Naive thymus-derived CD4-positive, alpha-beta T cell (primary cell): Measurements from ENCODE around the gene TRIM41. TPM values are rescaled to one million over a fixed set of nuclear protein-coding genes. Genes with fewer than 3 reads are reported as not detected.
A peak's percentile ranks its signal among the peaks of the same experiment; 100 is the strongest.

ENCODE experiments used
- ATAC-seq: fragments of 150-1000 bp; cut with Tn5 transposase; 2 replicates; pipeline ENCODE4 v1.10.0; 2021; ENCODE audit warnings: mild to moderate bottlenecking, moderate library complexity
- CTCF ChIA-PET: fragments of 350-600 bp; sonication (Branson Sonifier 250); formaldehyde crosslinking; loops from one replicate; lab custom pipeline; 2021; ENCODE audit warnings: antibody characterized with exemption; lab: Charles Lee
- POLR2A ChIA-PET: fragments of 350-600 bp; sonication (Branson Sonifier 250); formaldehyde crosslinking; loops from one replicate; lab custom pipeline; 2021; ENCODE audit warnings: antibody characterized with exemption, inconsistent platforms; lab: Charles Lee
- DNase-seq, 9 donors: peaks; one replicate each; pipeline versions ENCODE4 v3.0.0 to v3.0.0-alpha.2; 2020 to 2022; ENCODE audit warnings: mixed read lengths in 1 of 9
- H3K27ac ChIP-seq: one replicate; pipeline ENCODE4 v1.7.0; 2013; ENCODE audit warnings: mild to moderate bottlenecking, low read depth, low read length, moderate library complexity
- H3K27me3 ChIP-seq, 2 donors: one replicate each; pipeline ENCODE4 v1.7.0; 2013; ENCODE audit warnings: low read length in 2 of 2, mild to moderate bottlenecking in 2 of 2, moderate library complexity in 2 of 2; ENCODE audit not compliant: control insufficient read depth in 2 of 2, insufficient read depth in 2 of 2
- H3K36me3 ChIP-seq, 3 experiments: 1 replicate in 2 of 3; 2 replicates in 1 of 3; pipeline ENCODE4 v1.7.0; 2013; ENCODE audit warnings: low read length in 3 of 3, mild to moderate bottlenecking in 3 of 3, moderate library complexity in 1 of 3; ENCODE audit not compliant: insufficient read depth in 3 of 3, control insufficient read depth in 2 of 3
- H3K4me1 ChIP-seq, 2 donors: one replicate each; pipeline ENCODE4 v1.7.0; 2013; ENCODE audit warnings: low read length in 2 of 2, mild to moderate bottlenecking in 2 of 2, moderate library complexity in 1 of 2; ENCODE audit not compliant: control insufficient read depth in 2 of 2, insufficient read depth in 2 of 2
- H3K4me3 ChIP-seq: 2 replicates; pipeline ENCODE4 v1.7.0; 2013; ENCODE audit warnings: mild to moderate bottlenecking, low read length
- H3K9me3 ChIP-seq, 3 experiments: 1 replicate in 2 of 3; 2 replicates in 1 of 3; pipeline ENCODE4 v1.7.0; 2013; ENCODE audit warnings: low read length in 3 of 3; ENCODE audit not compliant: control insufficient read depth in 2 of 3
- H3K27ac Mint-ChIP-seq, 9 donors: one replicate each; pipeline ENCODE4 v1.8.0; 2020 to 2022; ENCODE audit warnings: mixed read lengths in 9 of 9, mild to moderate bottlenecking in 8 of 9, moderate library complexity in 5 of 9, inconsistent platforms in 2 of 9
- H3K27me3 Mint-ChIP-seq, 5 donors: one replicate each; pipeline ENCODE4 v1.8.0; 2021 to 2022; ENCODE audit warnings: mixed read lengths in 5 of 5, mild to moderate bottlenecking in 1 of 5
- H3K36me3 Mint-ChIP-seq, 5 donors: one replicate each; pipeline ENCODE4 v1.8.0; 2020 to 2022; ENCODE audit warnings: mixed read lengths in 5 of 5, mild to moderate bottlenecking in 3 of 5, inconsistent platforms in 1 of 5
- H3K4me1 Mint-ChIP-seq, 7 donors: one replicate each; pipeline ENCODE4 v1.8.0; 2020 to 2022; ENCODE audit warnings: mixed read lengths in 7 of 7, mild to moderate bottlenecking in 3 of 7, inconsistent platforms in 1 of 7
- H3K4me3 Mint-ChIP-seq, 10 donors: one replicate each; pipeline ENCODE4 v1.8.0; 2020 to 2022; ENCODE audit warnings: mild to moderate bottlenecking in 10 of 10, mixed read lengths in 10 of 10, moderate library complexity in 6 of 10, inconsistent platforms in 2 of 10
- H3K9me3 Mint-ChIP-seq, 11 donors: one replicate each; pipeline ENCODE4 v1.8.0; 2020 to 2022; ENCODE audit warnings: mixed read lengths in 11 of 11, mild to moderate bottlenecking in 4 of 11, inconsistent platforms in 1 of 11, moderate library complexity in 1 of 11
- intact Hi-C, 2 donors: fragments of 100-400 bp; cut with micrococcal nuclease; formaldehyde crosslinking; loops; one replicate each; pipeline ENCODE4 v1.15.1; 2023
- polyA plus RNA-seq, 2 donors: library from polyadenylated mRNA; unstranded; fragments of 300-500 nt; fragmentation: Illumina TruSeq; gene quantifications; one replicate each; pipeline ENCODE4 v1.2.3, GENCODE V29; 2021
- total RNA-seq, 6 experiments: library from RNA in 5 of 6; stranded (reverse) in 5 of 6; gene quantifications; 1 replicate in 5 of 6; 2 replicates in 1 of 6; pipeline ENCODE4 v1.2.3 and lab custom pipeline; 2021 to 2026

TRIM41 gene
- total and polyA plus RNA-seq, 7 experiments from 2014 or later = 0.72 to 36.5 (median 31.0) TPM

DNA sequence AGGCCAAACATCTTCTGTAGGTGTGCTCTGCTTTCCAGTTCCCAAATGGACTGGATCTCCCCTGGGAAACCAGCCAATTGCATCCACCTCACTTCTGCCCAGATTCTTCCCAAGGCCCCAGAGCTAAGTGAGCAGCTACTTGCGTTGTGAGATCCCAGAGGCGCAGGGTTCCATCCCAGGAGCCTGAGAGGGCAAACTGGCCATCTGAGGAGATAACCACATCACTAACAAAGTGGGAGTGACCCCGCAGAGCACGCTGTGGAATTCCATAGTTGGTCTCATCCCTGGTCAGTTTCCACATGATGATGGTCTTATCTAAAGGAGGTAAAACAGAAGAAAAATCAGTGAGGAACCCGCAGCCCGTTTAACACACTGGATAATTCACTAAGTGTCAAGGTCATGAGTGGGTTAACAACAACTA lies 19.0 kb downstream of the TRIM41 start:
- Histone ChIP-seq H3K4me3 (peak overlapping the region; percentile 99), H3K4me1 (peaks cover 31 to 35% of the 10 kb centered on the region in 2 donors), H3K27me3 (no peaks in the 10 kb centered on the region), H3K27ac (peak overlapping the region; percentile 91), H3K36me3 (peaks cover 33 to 50% (median 34%) of the 10 kb centered on the region in 3 experiments), H3K9me3 (no peaks in the 10 kb centered on the region)
- ChIA-PET CTCF (interaction anchor here (0.6 to 2.5 kb wide), 2 partner anchors 10 to 18 kb away, joined by 3 to 9 read pairs; partner anchors contain the start of gene TRIM41), POLR2A (interaction anchor here (1.4 to 13.0 kb wide), 7 partner anchors 10 to 58 kb away, joined by 4 to 305 read pairs (median 6); partner anchors contain the start of genes TRIM41 and TRIM52)
- Mint-ChIP-seq H3K36me3 (peaks cover 17 to 51% (median 36%) of the 10 kb centered on the region in 5 donors), H3K27ac (peak overlapping the region; percentile 93 to 100 (median 96)), H3K4me1 (peaks cover 37 to 71% (median 64%) of the 10 kb centered on the region in 7 donors), H3K27me3 (no peaks in the 10 kb centered on the region), H3K4me3 (peak overlapping the region; percentile 91 to 99 (median 98)), H3K9me3 (peaks cover 0 to 3% (median 0%) of the 10 kb centered on the region in 11 donors)
- intact Hi-C loops = loop anchor here (5.0 kb wide), 2 partner anchors 380 to 435 kb away; partner anchors contain the start of gene ZFP62 (in 1 of the 2)
- ATAC-seq (no peak), DNase-seq (no peak)

DNA sequence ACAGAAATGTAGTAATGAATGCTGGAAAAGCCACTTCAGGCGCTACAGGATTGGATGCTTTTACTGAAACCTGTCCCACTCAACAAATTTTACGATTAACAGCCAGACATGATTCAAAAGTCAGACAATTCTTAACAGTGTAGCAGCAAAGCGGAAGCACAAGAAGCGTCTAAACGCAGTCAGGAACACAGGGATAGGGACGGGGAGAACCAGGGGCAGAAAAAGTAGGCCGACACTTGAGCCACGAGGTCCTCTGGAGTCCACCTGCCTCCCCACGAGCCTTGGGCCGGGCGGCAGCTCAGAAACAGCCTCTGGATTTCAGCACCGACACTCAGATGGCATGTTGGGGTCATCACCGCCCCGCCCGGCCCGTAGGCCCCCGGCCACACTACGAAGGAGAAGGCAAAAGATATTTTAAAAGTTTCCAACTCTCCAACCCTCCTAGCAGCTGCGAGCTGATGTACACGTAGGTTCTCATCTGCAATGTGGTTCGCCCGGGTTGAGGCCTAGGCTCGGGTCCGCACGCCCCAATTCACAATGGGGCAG lies 20.0 kb downstream of the TRIM41 start:
- peaks cover 35 to 42% of the 10 kb centered on the region in 2 donors for H3K4me1 ChIP-seq
- DNase-seq (peak in 2 of 9 donors; percentile 33 to 37), ATAC-seq (peak; percentile 23)
- peak overlapping the region; percentile 99 for H3K4me3 ChIP-seq
- H3K36me3 Mint-ChIP-seq = peaks cover 14 to 47% (median 26%) of the 10 kb centered on the region in 5 donors
- intact Hi-C loops = loop anchor here (1.0 to 5.0 kb wide), 6 partner anchors 18 to 436 kb away; partner anchors contain the start of genes TRIM41 (in 1 of the 2), TRIM52 (in 1 of the 2) and ZFP62 (in 1 of the 2)
- POLR2A ChIA-PET = interaction anchor here (1.0 to 13.0 kb wide), 7 partner anchors 14 to 440 kb away, joined by 3 to 305 read pairs (median 12); partner anchors contain the start of genes TRIM41 and TRIM52
- H3K4me1 Mint-ChIP-seq = peaks cover 43 to 75% (median 65%) of the 10 kb centered on the region in 7 donors
- H3K36me3 ChIP-seq = peaks cover 23 to 39% (median 24%) of the 10 kb centered on the region in 3 experiments
- H3K9me3 ChIP-seq = no peaks in the 10 kb centered on the region
- no peaks in the 10 kb centered on the region for H3K27me3 ChIP-seq
- peaks cover 0 to 3% (median 0%) of the 10 kb centered on the region in 11 donors for H3K9me3 Mint-ChIP-seq
- CTCF ChIA-PET = interaction anchor here (1.5 to 2.5 kb wide), 3 partner anchors 14 to 19 kb away, joined by 5 to 10 read pairs (median 9); partner anchors contain the start of genes TRIM41 and TRIM52
- H3K27me3 Mint-ChIP-seq = no peaks in the 10 kb centered on the region
- H3K4me3 Mint-ChIP-seq = peak overlapping the region; percentile 91 to 99 (median 98)
- peak overlapping the region; percentile 93 to 100 (median 96) for H3K27ac Mint-ChIP-seq
- H3K27ac ChIP-seq = peak overlapping the region; percentile 91

DNA sequence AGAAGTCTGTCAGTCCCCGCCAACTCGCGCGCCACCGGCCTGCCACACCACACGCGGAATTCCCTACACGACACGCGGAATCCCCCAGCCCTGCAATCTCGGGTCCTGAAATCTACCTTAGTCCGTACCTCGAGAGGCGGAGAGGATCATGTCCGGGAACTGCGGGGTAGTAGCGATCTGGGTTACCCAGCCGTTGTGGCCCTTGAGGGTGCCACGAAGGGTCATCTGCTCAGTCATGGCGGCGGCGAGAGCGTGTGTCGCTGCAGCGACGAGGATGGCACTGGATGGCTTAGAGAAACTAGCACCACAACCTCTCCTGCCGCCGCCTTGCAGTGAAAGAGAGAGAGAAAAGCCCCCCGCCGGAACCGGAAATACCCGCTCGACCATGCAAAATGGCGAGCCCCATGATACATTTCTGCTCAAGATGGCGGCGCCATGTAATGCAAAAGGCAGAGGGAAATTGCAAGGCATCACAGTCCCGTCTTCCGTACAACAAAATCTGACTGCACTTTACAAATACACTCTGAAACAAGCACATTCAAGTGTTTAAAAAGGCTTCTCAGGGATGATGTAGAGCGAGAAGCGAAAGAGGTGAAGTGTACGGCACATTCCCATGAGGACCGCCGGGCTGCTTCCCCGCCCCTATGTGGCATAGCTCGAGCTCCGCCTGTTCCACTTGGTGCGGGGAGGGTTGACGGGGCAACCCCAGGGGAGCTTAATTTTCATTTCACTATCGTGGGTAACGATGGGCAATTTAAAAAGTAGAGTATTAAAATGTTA lies 20.7 kb downstream of the TRIM41 start, which contains the start of gene RACK1:
RACK1 (minus strand) TSS at position 343 of the 780 bp plus-strand sequence; CDS start at position 237, 106 bp downstream.
- peaks cover 19 to 33% (median 19%) of the 10 kb centered on the region in 3 experiments for H3K36me3 ChIP-seq
- peak within 1 kb of the TSS; percentile 99 for H3K4me3 ChIP-seq
- H3K9me3 ChIP-seq = no peaks in the 10 kb centered on the region
- Mint-ChIP-seq H3K36me3 (peaks cover 10 to 44% (median 19%) of the 10 kb centered on the region in 5 donors), H3K4me1 (peaks cover 45 to 78% (median 66%) of the 10 kb centered on the region in 7 donors), H3K4me3 (peak within 1 kb of the TSS; percentile 91 to 99 (median 98)), H3K9me3 (no peaks in the 10 kb centered on the region), H3K27me3 (no peaks in the 10 kb centered on the region), H3K27ac (peak within 1 kb of the TSS; percentile 93 to 100 (median 97))
- peak; percentile 77 to 93 (median 91) for DNase-seq
- peak within 1 kb of the TSS; percentile 91 for H3K27ac ChIP-seq
- CTCF ChIA-PET = interaction anchor here (0.6 to 2.5 kb wide), 6 partner anchors 12 to 54 kb away, joined by 3 to 10 read pairs (median 5); partner anchors contain the start of genes TRIM41 and TRIM52
- intact Hi-C loops = loop anchor here (1.0 to 5.0 kb wide), 6 partner anchors 18 to 436 kb away; partner anchors contain the start of genes TRIM41 (in 2 of the 2), TRIM52 (in 2 of the 2) and ZFP62 (in 1 of the 2)
- peak; percentile 83 for ATAC-seq
- POLR2A ChIA-PET = interaction anchor here (0.6 to 13.0 kb wide), 14 partner anchors 15 to 440 kb away, joined by 3 to 305 read pairs (median 6); partner anchors contain the start of genes TRIM41 and TRIM52
- peaks cover 39 to 46% of the 10 kb centered on the region in 2 donors for H3K4me1 ChIP-seq
- H3K27me3 ChIP-seq = no peaks in the 10 kb centered on the region

DNA sequence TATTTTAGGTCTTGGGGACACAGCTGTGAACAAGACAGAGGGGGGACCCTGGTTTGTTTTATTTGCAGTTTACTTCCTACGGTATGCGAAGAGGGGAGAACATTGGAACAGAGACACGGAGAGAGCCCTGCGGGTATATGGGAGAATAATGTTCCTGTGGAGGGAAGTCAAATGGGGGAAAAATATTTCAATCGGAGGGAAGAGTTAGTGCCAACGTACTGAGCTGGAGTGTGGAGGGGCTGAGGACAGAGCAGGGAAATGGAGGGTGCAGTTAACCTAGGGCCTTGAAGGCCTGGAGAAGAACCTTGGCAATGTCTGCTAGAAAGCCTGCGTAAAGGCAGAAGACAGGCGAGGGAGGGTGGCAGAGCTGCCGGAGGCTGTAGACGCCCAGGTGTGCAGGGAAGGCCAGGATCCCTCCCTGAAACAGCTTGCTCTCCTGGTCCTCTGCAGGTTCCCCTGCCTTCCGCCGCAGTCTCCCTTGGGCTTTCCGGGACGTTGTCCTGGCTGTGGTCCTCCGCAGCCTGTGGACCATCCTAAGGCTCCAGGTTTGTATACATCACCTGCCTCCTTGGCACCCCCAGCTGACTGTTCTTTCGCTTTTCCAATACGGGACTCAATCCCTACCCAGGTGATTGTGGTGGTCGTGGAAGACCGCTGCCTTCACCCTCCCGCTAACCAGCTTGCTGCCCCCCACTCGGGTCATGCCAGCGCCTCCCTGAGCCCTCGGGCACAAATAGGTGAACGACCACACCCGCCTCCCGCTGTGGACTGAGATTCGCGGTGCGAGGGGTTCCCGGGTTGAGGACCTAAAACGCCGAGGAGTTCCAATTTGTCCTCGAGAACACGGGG lies 22.6 kb downstream of the TRIM41 start:
- peaks cover 4 to 37% (median 11%) of the 10 kb centered on the region in 5 donors for H3K36me3 Mint-ChIP-seq
- peak overlapping the region; percentile 88 to 99 (median 94) for H3K4me3 Mint-ChIP-seq
- Histone ChIP-seq H3K27ac (peak overlapping the region; percentile 91), H3K27me3 (no peaks in the 10 kb centered on the region), H3K36me3 (peaks cover 11 to 16% (median 12%) of the 10 kb centered on the region in 3 experiments), H3K9me3 (no peaks in the 10 kb centered on the region), H3K4me1 (peaks cover 39 to 46% of the 10 kb centered on the region in 2 donors), H3K4me3 (peak overlapping the region; percentile 85)
- peaks cover 51 to 88% (median 76%) of the 10 kb centered on the region in 7 donors for H3K4me1 Mint-ChIP-seq
- ATAC-seq (no peak), DNase-seq (no peak)
- intact Hi-C loops = loop anchor here in 1 of 2 donors (1.0 kb wide), 1 partner anchor 54 kb away; no protein-coding TSS in a partner anchor
- POLR2A ChIA-PET = interaction anchor here (0.6 to 13.0 kb wide), 9 partner anchors 14 to 1622 kb away, joined by 3 to 305 read pairs (median 7); partner anchors contain the start of genes HNRNPH1, TRIM41 and TRIM52
- no peaks in the 10 kb centered on the region for H3K27me3 Mint-ChIP-seq
- H3K9me3 Mint-ChIP-seq = no peaks in the 10 kb centered on the region
- CTCF ChIA-PET = interaction anchor here (1.1 kb wide), 1 partner anchor 16 kb away, joined by 4 read pairs; no protein-coding TSS in a partner anchor
- peak overlapping the region; percentile 93 to 98 (median 95) for H3K27ac Mint-ChIP-seq

DNA sequence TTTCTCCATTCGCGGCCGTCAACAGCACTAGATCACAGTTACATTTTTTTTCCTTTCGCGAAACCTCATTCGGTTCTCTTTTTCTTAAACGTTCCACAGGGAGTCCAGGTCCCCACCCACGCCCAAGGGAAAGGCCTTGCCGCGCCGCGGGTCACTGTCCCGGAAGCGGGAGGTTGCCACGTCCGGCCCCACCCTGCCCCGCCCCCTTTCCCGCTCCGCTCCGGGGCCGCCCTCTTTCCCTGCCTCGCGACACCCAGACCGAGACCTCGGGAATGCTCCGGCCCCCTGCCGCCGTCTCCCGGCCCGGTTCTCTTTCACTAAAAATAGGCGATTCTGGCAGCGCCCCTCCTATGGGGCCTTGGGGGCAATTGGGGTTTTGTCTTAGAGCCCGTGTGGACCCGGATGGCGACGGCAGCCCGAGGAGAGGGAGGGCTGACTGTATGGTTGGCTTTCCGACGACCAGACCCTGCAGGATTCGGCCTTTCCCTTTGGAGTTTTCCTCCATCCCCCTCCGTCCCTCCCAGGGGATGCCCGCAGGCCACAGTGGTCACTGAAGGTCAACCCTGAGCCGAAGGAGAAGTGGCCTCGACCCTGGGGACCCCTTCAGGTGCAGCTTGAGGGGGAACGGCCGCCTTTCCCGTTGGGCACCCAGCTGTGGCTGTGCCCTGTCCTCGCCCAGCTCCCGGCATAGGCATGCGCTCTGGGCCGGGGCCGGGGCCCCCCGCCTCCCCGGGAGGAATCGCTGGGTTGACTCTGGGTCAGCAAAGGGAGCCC lies 23.4 kb downstream of the TRIM41 start:
- no peaks in the 10 kb centered on the region for H3K9me3 ChIP-seq
- peaks cover 6 to 8% (median 7%) of the 10 kb centered on the region in 3 experiments for H3K36me3 ChIP-seq
- peak overlapping the region; percentile 93 to 98 (median 95) for H3K27ac Mint-ChIP-seq
- H3K4me1 Mint-ChIP-seq = peaks cover 52 to 92% (median 75%) of the 10 kb centered on the region in 7 donors
- no peaks in the 10 kb centered on the region for H3K27me3 Mint-ChIP-seq
- intact Hi-C loops = loop anchor here in 1 of 2 donors (1.0 kb wide), 1 partner anchor 55 kb away; no protein-coding TSS in a partner anchor
- peaks cover 36 to 43% of the 10 kb centered on the region in 2 donors for H3K4me1 ChIP-seq
- POLR2A ChIA-PET = interaction anchor here (1.1 to 13.0 kb wide), 7 partner anchors 14 to 415 kb away, joined by 4 to 305 read pairs (median 8); partner anchors contain the start of genes TRIM41 and TRIM52
- peak overlapping the region; percentile 91 for H3K27ac ChIP-seq
- no peaks in the 10 kb centered on the region for H3K9me3 Mint-ChIP-seq
- no peaks in the 10 kb centered on the region for H3K27me3 ChIP-seq
- peak in 8 of 9 donors; percentile 42 to 89 (median 56) for DNase-seq
- CTCF ChIA-PET = interaction anchor here (0.6 to 0.8 kb wide), 2 partner anchors 62 to 110 kb away, joined by 3 to 4 read pairs; no protein-coding TSS in a partner anchor
- peak overlapping the region; percentile 88 to 99 (median 94) for H3K4me3 Mint-ChIP-seq
- peaks cover 4 to 35% (median 11%) of the 10 kb centered on the region in 5 donors for H3K36me3 Mint-ChIP-seq
- H3K4me3 ChIP-seq = peak overlapping the region; percentile 85
- peak; percentile 49 for ATAC-seq
